Stimulated activated CD4-positive, alpha-beta T cell treated with anti-CD3 and anti-CD28 coated beads, Interleukin-1b, Interleukin-23, amount 100 ng/mL, for 24 hours (primary cell): ENCODE results near the gene JMY.
A peak's percentile ranks its signal among the peaks of the same experiment; 100 is the strongest.

Experiments
- DNase-seq, 4 experiments: peaks; one replicate each; pipeline ENCODE4 v3.0.0-alpha.2; 2020; ENCODE audit warnings: low read depth in 4 of 4, low spot score in 1 of 4

Gene JMY

GRCh38 chr5:79235634-79236361 is at the start of gene JMY:
JMY (plus strand) TSS chr5:79236131; CDS start chr5:79236651, 520 bp downstream.
- DNase-seq: peak; percentile 52 to 75 (median 64)

- no peak for DNase-seq
Measured at GRCh38 chr5:79186455-79186854, 49.5 kb upstream of the JMY start.

- DNase-seq: no peak
Measured at GRCh38 chr5:79189439-79190234, 46.3 kb upstream of the JMY start.

DNA sequence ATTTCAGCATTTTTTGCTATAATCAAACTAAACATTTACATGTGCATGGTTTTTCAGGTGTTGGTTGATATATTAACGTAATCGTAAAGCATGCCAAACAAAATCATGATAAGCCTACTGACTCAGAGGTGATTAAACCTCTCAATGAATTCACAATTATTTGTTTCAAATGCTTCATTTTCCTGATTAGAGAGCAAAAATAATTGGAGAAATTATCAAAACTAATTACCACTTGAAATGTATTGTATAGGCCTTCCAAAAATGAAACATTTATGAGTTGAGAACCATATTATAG is 45.7 kb upstream of the JMY start:
- no peak for DNase-seq

DNA sequence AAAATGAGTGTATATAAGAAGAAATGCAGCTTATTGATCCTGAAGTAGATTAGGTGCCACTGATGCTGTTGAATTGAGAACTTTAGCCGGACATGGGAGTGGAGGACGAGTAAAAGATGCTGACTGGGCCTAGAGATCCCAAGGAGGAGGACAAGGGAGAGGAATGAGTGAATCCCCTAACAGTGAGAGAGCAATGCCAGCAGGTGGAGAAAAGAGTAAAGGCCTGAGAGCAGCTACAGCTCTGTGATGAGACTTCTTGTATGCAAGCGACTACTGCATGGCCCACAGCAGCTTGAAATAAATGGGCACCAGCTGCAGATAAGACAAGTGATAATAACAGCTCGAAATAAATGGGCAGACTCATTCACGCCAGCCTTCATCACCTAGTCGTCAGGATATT is 44.5 kb upstream of the JMY start:
- DNase-seq: no peak

GRCh38 chr5:79193643-79194042 is 42.3 kb upstream of the JMY start:
- no peak for DNase-seq

GRCh38 chr5:79200573-79201183 is 35.3 kb upstream of the JMY start:
- DNase-seq: no peak

- no peak for DNase-seq
Measured at GRCh38 chr5:79201206-79201605, 34.7 kb upstream of the JMY start.

DNA sequence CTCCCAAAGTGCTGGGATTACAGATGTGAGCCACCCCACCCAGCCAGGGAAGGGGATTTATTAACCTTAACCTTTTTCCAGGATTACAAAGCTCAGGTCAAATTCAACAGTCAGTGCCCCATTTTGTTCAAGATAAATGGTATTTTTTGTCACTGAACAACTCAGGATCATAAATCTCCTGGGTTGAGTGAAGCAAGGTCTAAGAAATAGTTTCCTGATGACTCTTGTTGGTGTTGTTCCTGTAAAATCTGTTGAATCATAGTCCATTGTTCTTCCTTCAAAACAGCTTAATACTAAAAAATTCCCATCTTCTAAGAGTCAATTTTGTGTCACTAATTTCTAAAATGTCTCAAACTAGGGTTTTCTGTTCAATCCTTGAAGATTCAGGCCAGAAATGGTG is 33.9 kb upstream of the JMY start:
- no peak for DNase-seq

DNA sequence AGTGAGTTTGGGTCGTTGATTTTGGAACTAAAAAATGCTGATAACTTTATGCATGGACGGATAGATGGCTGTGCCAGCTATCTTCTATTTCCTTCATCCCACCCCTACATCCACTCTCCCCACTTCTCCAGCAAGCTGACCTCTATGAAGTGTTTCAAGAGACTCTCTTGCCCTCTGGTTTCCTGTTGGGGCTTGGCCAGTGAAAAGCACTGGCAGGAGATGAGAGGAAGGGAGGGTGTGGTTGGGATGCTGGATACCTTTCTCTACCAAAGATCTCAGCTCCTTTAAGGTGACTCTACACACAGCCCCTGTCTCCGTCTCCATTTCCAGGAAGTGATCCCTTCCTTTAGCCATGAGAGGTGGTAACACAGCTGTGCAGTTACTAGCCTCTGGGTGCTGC is 30.0 kb upstream of the JMY start:
- no peak for DNase-seq

- no peak for DNase-seq
Measured at GRCh38 chr5:79206541-79206940, 29.4 kb upstream of the JMY start.

- DNase-seq: no peak
Measured at GRCh38 chr5:79209505-79209904, 26.4 kb upstream of the JMY start.

- no peak for DNase-seq
Measured at GRCh38 chr5:79224286-79224984, 11.5 kb upstream of the JMY start.

- no peak for DNase-seq
Measured at GRCh38 chr5:79225026-79225425, 10.9 kb upstream of the JMY start.

- no peak for DNase-seq
Measured at GRCh38 chr5:79225441-79225840, 10.5 kb upstream of the JMY start.

DNA sequence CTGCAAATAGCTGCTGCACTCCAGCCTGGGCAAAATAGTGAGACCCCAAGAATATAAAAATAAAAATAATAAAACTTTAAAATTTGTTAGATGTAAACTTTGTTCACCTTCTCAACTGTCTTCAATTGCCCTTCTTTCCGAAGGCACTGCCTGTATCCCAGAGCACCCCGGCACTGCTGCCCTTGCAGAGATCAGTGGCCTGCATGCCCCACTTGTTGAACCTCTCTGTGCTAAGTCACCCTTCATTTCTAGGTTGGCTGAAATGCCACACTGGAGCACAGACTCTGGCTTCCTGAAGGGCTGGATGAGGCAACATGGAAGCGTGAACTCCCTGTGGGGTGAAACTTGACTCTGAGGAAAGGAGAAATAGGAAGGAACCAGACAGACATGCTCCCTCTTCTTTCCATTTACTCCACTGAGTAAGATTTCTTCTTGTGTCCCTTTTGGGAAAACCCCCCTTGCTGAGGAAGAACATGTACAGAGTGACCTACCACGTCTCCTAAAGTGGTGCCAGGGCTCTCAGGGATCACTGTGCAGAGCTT is 8.4 kb upstream of the JMY start:
- DNase-seq: no peak

DNA sequence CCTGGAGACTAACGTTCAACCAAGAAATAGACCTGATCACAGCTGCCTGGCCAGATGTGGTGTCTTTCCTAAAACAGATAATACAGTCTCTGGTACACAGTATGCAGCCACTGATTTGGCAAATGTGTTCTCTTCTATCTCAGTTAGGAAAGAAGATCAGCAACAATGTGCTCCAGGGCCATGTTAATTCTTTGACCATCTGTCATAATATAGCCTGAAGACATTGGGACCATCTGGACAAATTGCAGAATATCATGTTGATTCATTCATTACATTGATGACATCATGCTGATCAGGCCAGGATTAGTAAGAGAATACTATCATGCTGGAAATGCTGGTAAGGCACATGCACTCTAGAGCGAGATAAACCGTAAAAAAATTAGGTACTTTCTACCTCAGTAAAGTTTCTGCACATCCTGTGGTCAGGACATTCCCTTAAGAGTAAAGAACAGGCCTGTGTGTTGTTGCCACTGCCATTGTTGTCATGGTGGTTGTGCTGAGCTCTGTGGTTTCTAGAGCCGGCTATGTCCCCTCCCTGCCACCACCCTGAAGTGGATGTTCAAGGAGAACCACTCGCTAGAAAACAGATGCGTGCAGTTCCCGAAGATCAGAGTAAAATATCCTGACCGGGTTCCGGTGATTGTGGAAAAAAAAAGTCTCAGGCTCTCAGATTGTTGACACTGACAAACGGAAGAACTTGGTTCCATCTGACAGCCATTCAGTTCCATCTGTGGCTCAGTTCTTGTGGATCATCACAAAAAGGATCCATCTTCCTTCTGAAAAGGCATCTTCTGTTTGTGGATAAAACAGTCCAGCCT is 6.4 kb upstream of the JMY start:
- DNase-seq: no peak

DNA sequence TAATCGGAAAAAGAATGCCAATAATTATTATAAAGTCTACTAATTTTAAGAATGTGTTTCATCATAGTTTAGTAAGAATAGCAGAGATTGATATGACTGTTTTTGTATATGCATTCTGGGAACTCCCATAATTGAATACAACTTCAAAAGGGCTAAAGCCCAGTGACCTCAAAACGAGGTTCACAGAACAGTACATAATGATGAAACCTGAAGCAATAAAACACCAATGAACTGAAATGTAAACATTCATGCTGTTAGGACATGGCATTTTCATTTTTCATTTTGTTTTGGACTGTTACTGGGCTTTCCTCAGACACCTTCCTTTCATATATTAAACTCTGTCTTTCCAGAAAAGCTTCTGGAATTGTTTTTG is 684 bp upstream of the JMY start:
- no peak for DNase-seq

DNA sequence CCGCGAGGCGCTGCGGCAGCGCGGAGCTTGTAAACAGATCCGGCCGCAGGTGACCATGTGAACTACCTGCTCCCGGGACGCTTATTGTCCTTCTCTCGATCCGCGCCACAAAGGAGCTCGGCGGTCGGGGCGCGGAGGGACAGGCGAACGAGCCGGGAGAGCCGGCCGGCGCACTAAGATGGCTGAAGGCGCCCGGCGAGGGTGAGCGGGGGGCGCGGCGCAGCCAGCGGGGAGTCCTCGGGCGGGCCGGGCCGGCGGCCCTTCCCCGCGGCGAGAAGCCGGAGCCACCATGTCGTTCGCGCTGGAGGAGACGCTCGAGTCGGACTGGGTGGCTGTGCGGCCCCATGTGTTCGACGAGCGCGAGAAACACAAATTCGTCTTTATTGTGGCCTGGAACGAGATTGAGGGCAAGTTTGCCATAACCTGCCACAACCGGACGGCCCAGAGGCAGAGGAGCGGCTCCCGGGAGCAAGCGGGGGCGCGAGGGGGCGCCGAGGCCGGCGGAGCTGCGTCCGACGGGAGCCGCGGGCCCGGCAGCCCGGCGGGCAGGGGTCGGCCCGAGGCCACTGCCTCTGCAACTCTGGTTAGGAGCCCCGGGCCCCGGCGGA is 535 bp downstream of the JMY start:
- peak in 3 of 4 experiments; percentile 6 to 13 (median 12) for DNase-seq
